Transverse colon (tissue), 4 donors: ENCODE measurements around the gene TUBB. TPM values are rescaled to one million over a fixed set of nuclear protein-coding genes. Genes with fewer than 3 reads are reported as not detected.

Source experiments
- DNase-seq: peaks from one replicate; pipeline ENCODE4 v3.0.0-alpha.2; 2019
- H3K27ac ChIP-seq, 4 donors: fragments of 200-600 bp; sonication (generic); 2 replicates each; pipeline ENCODE4 v1.5.1; 2016 to 2018; ENCODE audit warnings: inconsistent platforms in 4 of 4
- H3K27me3 ChIP-seq: fragments of 200-600 bp; sonication (generic); 2 replicates; pipeline ENCODE4 v1.5.1; 2017; ENCODE audit warnings: inconsistent platforms
- H3K36me3 ChIP-seq, 4 donors: fragments of 200-600 bp; sonication (generic); 2 replicates each; pipeline ENCODE4 v1.5.1; 2017 to 2019; ENCODE audit warnings: inconsistent platforms in 4 of 4
- H3K4me1 ChIP-seq, 4 donors: fragments of 200-600 bp; sonication (generic); 2 replicates each; pipeline ENCODE4 v1.5.1; 2017 to 2020; ENCODE audit warnings: inconsistent platforms in 4 of 4
- H3K4me3 ChIP-seq, 4 donors: fragments of 200-600 bp; sonication (generic); 1 replicate in 1 of 4; 2 replicates in 3 of 4; pipeline versions ENCODE4 v1.5.1 to v1.6.1; 2017 to 2019; ENCODE audit warnings: inconsistent platforms in 4 of 4
- H3K9me3 ChIP-seq, 2 donors: fragments of 200-600 bp; sonication (generic); 2 replicates each; pipeline ENCODE4 v1.5.1; 2017 to 2019; ENCODE audit warnings: inconsistent platforms in 2 of 2
- EP300 ChIP-seq: sonication (generic); formaldehyde crosslinking; IDR thresholded peaks from one replicate; pipeline ENCODE4 v1.6.1; 2017; ENCODE audit warnings: antibody characterized with exemption, low read depth
- POLR2A ChIP-seq: fragments of 450-650 bp; IDR thresholded peaks from one replicate; pipeline ENCODE4 v1.6.1; 2016; ENCODE audit warnings: antibody characterized with exemption, mild to moderate bottlenecking, moderate library complexity
- POLR2AphosphoS5 ChIP-seq, 3 donors: sonication (generic); formaldehyde crosslinking; IDR thresholded peaks; one replicate each; pipeline ENCODE4 v1.6.1; 2016; ENCODE audit warnings: antibody characterized with exemption in 3 of 3
- WGBS, 2 donors: methylation state at CpG; one replicate each; pipeline ENCODE4 v1.1.5; 2018; ENCODE audit warnings: low coverage in 1 of 2; 5-methylcytosine and 5-hydroxymethylcytosine counted together
- in situ Hi-C, 4 donors: fragments of 200-750 bp; cut with MboI; loops; one replicate each; pipeline versions ENCODE4 v1.15.0 to v1.15.1; 2017; ENCODE audit warnings: low sequenced_read_pairs in 3 of 4, low pct_ligation_motif_present in 1 of 4, low pct_unique_long_range_greater_than_20kb in 1 of 4
- intact Hi-C: fragments of 100-400 bp; cut with DNase I; formaldehyde crosslinking; loops from one replicate; pipeline ENCODE4 v1.15.1; 2023; ENCODE audit warnings: low total_unique reads
- total RNA-seq, 4 donors: library from RNA; depleted of rRNA; stranded (reverse); fragments of >200 nt; gene quantifications; one replicate each; pipeline ENCODE4 v1.1.0, GENCODE V29; 2016
- TF ChIP-seq, protein P1 (sequence below), 5 experiments: fragments of 200-600 bp in 3 of 5; fragments of 450-650 bp in 2 of 5; sonication (generic) in 3 of 5; IDR thresholded peaks; 1 replicate in 2 of 5; 2 replicates in 3 of 5; pipeline ENCODE4 v1.5.1; 2016 to 2017; ENCODE audit warnings: antibody characterized with exemption in 5 of 5, inconsistent platforms in 3 of 5, mild to moderate bottlenecking in 2 of 5, moderate library complexity in 1 of 5

The TUBB gene
- total RNA-seq, 4 donors from 2014 or later, result 77.1 to 128 (median 106) TPM

DNA sequence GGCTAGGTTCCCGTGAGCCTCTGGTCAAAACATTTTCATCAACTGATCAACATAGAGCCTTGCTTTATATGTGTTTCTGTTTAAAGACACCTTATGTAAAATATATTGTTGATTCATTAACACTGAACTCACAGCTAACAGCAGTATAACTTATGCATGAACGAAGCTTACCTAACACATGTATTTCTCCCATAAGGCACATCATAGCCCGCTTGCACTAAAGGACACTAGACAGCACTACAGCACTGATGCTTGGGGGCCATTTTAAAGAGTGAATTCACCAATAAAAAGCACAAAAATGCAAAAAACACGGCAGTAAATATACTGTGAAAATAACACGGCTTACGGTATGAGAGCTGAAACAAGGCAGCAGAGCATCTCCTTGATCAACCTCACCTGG lies 18.4 kb downstream of the TUBB start:
- H3K9me3 ChIP-seq, result no peaks in the 10 kb centered on the region
- H3K27ac ChIP-seq, result peak overlapping the region in 2 of 4 donors; percentile 69 to 77
- no peak overlapping the region for H3K4me3 ChIP-seq
- peaks cover 22 to 65% (median 30%) of the 10 kb centered on the region in 4 donors for H3K4me1 ChIP-seq
- WGBS, 2 donors, result 82 to 85% methylated on average over 6 of the region's 6 CpGs
- no peaks in the 10 kb centered on the region for H3K27me3 ChIP-seq
- DNase-seq, result no peak
- intact Hi-C loops (no loop called here), in situ Hi-C loops (loop anchor here in 3 of 4 donors (10.0 to 25.0 kb wide), 2 partner anchors 86 to 149 kb away; partner anchors contain the start of gene DDR1 (in 2 of the 3))
- TF ChIP-seq POLR2A, result no peak
- TF ChIP-seq, protein P1, sequence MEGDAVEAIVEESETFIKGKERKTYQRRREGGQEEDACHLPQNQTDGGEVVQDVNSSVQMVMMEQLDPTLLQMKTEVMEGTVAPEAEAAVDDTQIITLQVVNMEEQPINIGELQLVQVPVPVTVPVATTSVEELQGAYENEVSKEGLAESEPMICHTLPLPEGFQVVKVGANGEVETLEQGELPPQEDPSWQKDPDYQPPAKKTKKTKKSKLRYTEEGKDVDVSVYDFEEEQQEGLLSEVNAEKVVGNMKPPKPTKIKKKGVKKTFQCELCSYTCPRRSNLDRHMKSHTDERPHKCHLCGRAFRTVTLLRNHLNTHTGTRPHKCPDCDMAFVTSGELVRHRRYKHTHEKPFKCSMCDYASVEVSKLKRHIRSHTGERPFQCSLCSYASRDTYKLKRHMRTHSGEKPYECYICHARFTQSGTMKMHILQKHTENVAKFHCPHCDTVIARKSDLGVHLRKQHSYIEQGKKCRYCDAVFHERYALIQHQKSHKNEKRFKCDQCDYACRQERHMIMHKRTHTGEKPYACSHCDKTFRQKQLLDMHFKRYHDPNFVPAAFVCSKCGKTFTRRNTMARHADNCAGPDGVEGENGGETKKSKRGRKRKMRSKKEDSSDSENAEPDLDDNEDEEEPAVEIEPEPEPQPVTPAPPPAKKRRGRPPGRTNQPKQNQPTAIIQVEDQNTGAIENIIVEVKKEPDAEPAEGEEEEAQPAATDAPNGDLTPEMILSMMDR (IDR thresholded peaks at IDR 0.05), result no peak
- no peak for TF ChIP-seq EP300
- no peak for TF ChIP-seq POLR2AphosphoS5 (IDR thresholded peaks at IDR 0.05)
- peaks cover 0 to 44% (median 18%) of the 10 kb centered on the region in 4 donors for H3K36me3 ChIP-seq

DNA sequence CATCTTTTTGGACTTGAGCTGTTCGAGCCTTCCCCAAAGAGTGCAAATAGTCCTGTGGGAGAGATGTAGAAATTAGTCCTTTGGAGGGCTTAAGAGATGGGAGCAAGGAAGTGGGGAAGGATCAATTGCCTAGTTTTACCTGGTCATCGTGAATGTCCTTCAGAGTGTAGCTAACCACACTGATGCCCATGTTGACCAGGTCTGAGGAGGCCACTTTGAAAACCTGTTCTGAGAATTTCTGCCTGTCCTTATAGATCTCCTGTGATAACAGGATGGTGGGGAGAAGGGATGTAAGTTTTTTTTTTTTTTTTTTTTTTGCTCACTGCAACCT lies 20.4 kb downstream of the TUBB start:
- Histone ChIP-seq H3K9me3 (no peaks in the 10 kb centered on the region), H3K27me3 (no peaks in the 10 kb centered on the region), H3K27ac (peak overlapping the region in 3 of 4 donors; percentile 1 to 98 (median 11)), H3K36me3 (peaks cover 0 to 33% (median 11%) of the 10 kb centered on the region in 4 donors), H3K4me1 (peaks cover 26 to 72% (median 38%) of the 10 kb centered on the region in 4 donors), H3K4me3 (no peak overlapping the region)
- intact Hi-C loops (loop anchor here (5.0 kb wide), 2 partner anchors 87 to 137 kb away; no protein-coding TSS in a partner anchor), in situ Hi-C loops (loop anchor here in 2 of 4 donors (10.0 to 25.0 kb wide), 2 partner anchors 84 to 147 kb away; partner anchors contain the start of gene DDR1 (in 2 of the 2))
- 86 to 100% methylated on average over 1 to 2 of the region's 2 CpGs for WGBS, 2 donors
- DNase-seq, result no peak
- TF ChIP-seq POLR2AphosphoS5 (IDR thresholded peaks at IDR 0.05), result no peak
- no peak for TF ChIP-seq POLR2A
- TF ChIP-seq, protein P1 (IDR thresholded peaks at IDR 0.05), result no peak
- no peak for TF ChIP-seq EP300

DNA sequence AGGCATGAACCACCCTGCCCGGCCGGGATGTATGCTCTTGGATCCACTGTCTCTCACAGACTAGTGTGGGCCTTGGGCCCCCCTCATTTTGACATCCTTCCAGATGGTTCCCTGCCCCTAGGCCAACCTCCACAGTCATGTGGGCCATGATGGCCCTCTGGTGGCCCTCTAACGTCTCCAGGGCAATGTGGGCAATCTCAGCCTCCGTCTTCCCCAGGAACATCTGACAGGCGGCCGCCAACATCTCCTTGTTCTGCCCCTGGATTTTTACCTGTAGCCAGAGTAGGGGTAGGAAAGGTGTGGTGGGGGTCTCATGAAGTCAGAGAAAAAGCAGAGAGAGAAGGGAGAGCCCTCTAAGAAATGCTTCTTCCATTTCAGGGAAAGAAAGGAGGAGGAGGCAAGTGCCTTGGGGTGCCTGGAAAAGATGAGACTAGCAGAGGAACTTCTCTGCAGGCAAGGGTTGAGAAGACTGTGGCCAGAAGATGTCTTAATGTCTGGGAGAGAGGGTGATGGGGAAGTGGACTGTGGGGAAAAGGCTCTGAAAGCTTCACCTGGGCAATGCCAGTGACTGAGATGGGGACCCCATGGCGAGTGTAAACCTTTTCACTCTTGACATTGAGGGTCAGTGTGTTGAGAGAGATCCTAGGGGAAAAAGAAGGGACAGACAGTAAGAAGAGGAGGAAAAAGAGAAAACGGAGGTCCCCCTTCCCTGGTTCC lies 21.1 kb downstream of the TUBB start:
- TF ChIP-seq POLR2AphosphoS5 (IDR thresholded peaks at IDR 0.05), result peak in 1 of 3 donors; percentile 2
- TF ChIP-seq POLR2A, result no peak
- TF ChIP-seq, protein P1 (IDR thresholded peaks at IDR 0.05), result no peak
- TF ChIP-seq EP300, result no peak
- no peaks in the 10 kb centered on the region for H3K9me3 ChIP-seq
- H3K27me3 ChIP-seq, result no peaks in the 10 kb centered on the region
- 44 to 78% methylated on average over 1 to 8 of the region's 8 CpGs for WGBS, 2 donors
- peak overlapping the region; percentile 96 to 98 (median 98) for H3K27ac ChIP-seq
- H3K4me3 ChIP-seq, result peak overlapping the region in 3 of 4 donors; percentile 75 to 87 (median 81)
- intact Hi-C loops, result loop anchor here (5.0 kb wide), 2 partner anchors 86 to 136 kb away; no protein-coding TSS in a partner anchor
- peaks cover 26 to 69% (median 38%) of the 10 kb centered on the region in 4 donors for H3K4me1 ChIP-seq
- DNase-seq, result no peak
- H3K36me3 ChIP-seq, result peaks cover 0 to 26% (median 7%) of the 10 kb centered on the region in 4 donors
- in situ Hi-C loops, result loop anchor here in 2 of 4 donors (10.0 to 25.0 kb wide), 2 partner anchors 84 to 146 kb away; partner anchors contain the start of gene DDR1 (in 2 of the 2)

DNA sequence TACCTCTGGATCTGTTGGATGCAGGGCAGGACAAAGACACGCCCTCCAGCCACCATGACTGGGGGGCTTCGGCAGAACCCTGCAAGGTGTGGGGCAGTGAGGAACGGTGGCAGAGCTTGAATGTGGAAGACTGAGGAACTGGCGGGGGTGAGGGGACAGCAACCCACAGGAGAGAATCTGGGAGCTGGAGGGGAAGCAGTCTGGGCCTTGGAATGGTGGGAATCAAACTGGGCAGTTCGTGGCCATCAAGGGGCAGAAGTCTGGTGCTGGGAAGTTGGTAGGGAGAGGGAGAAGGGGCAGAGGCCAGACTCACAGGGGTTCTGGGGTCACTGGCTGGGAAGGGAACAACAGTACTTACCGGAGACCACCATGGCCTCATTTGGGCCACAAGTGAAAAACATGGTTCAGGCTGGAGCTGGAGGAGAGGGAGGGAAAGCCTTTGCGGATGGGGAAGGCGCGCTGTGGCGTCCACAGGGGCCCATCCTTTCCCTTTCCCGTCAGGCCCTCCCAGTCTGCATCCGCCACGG lies 21.7 kb downstream of the TUBB start:
- Histone ChIP-seq H3K4me3 (peak overlapping the region; percentile 75 to 87 (median 78)), H3K27ac (peak overlapping the region; percentile 96 to 98 (median 98)), H3K4me1 (peaks cover 26 to 64% (median 38%) of the 10 kb centered on the region in 4 donors), H3K36me3 (peaks cover 0 to 22% (median 7%) of the 10 kb centered on the region in 4 donors), H3K27me3 (no peaks in the 10 kb centered on the region), H3K9me3 (no peaks in the 10 kb centered on the region)
- peak; percentile 26 for DNase-seq
- TF ChIP-seq POLR2AphosphoS5 (IDR thresholded peaks at IDR 0.05) (peak in 1 of 3 donors; percentile 0), POLR2A (no peak)
- in situ Hi-C loops, result loop anchor here in 2 of 4 donors (10.0 to 25.0 kb wide), 2 partner anchors 83 to 145 kb away; partner anchors contain the start of gene DDR1 (in 2 of the 2)
- 6% methylated on average over 13 of the region's 13 CpGs; no CpG with 5 or more reads in 1 of the 2 donors for WGBS, 2 donors
- intact Hi-C loops, result loop anchor here (5.0 kb wide), 2 partner anchors 85 to 135 kb away; no protein-coding TSS in a partner anchor
